Activated CD4-positive, alpha-beta memory T cell treated with anti-CD3 and anti-CD28 coated beads for 36 hours (primary cell): Measurements from ENCODE around the gene DLG2. TPM values are rescaled to one million over a fixed set of nuclear protein-coding genes. Genes with fewer than 3 reads are reported as not detected.
"Not testable (repeated sequence)": the region's sequence is repeated elsewhere in the genome, so short reads cannot be mapped to it uniquely, and the experiment has no call there.

Experiments used
- CTCF ChIA-PET: fragments of 350-600 bp; sonication (Branson Sonifier 250); formaldehyde crosslinking; loops from one replicate; lab custom pipeline; 2021; ENCODE audit warnings: antibody characterized with exemption, inconsistent platforms; lab: Charles Lee
- POLR2A ChIA-PET: fragments of 350-600 bp; sonication (Branson Sonifier 250); formaldehyde crosslinking; loops from one replicate; lab custom pipeline; 2021; ENCODE audit warnings: antibody characterized with exemption; lab: Charles Lee
- DNase-seq: peaks from one replicate; pipeline ENCODE4 v3.0.0-alpha.2; 2020
- H3K27ac Mint-ChIP-seq: one replicate; pipeline ENCODE4 v1.8.0; 2021; ENCODE audit warnings: mixed read lengths
- H3K27me3 Mint-ChIP-seq: one replicate; pipeline ENCODE4 v1.8.0; 2021; ENCODE audit warnings: mixed read lengths
- H3K36me3 Mint-ChIP-seq: one replicate; pipeline ENCODE4 v1.8.0; 2021; ENCODE audit warnings: mixed read lengths
- H3K4me1 Mint-ChIP-seq: one replicate; pipeline ENCODE4 v1.8.0; 2021; ENCODE audit warnings: low read depth, mixed read lengths
- H3K4me3 Mint-ChIP-seq: one replicate; pipeline ENCODE4 v1.8.0; 2021; ENCODE audit warnings: mild to moderate bottlenecking, mixed read lengths
- H3K9me3 Mint-ChIP-seq: one replicate; pipeline ENCODE4 v1.8.0; 2021; ENCODE audit warnings: mixed read lengths
- intact Hi-C: fragments of 100-400 bp; cut with micrococcal nuclease; formaldehyde crosslinking; loops from one replicate; pipeline ENCODE4 v1.15.1; 2023
- total RNA-seq, 2 experiments: library from RNA; stranded (reverse); gene quantifications; one replicate each; pipeline ENCODE4 v1.2.3, GENCODE V29; 2021

The DLG2 gene
- total RNA-seq, 2 experiments from 2014 or later: 1.7 to 2.1 TPM

DNA sequence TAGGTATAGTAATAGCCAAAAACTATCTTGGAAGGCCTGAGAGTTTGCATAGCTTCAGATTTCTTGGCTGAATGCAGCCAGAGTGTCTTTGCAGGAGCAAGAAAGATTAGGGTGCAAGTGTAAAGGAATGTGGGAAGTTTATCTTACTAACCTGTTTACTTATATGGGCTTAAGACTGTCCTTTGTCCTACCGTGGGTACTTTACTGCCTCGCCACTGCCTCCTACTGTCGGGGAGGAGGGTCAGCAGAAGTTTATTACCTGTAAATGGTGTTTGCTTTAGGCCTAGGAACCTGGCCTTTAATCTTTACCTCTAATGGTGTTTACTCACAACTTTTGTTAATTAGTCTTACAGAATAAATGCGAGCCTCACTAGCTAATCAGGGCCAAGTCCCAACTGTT, 633.8 kb downstream of the DLG2 start:
- no peaks in the 10 kb centered on the region for H3K27me3 Mint-ChIP-seq
- no peaks in the 10 kb centered on the region for H3K4me1 Mint-ChIP-seq
- H3K27ac Mint-ChIP-seq: no peak overlapping the region
- no peaks in the 10 kb centered on the region for H3K36me3 Mint-ChIP-seq
- CTCF ChIA-PET: no interaction called here
- peaks cover 58% of the 10 kb centered on the region for H3K9me3 Mint-ChIP-seq
- no peak for DNase-seq
- intact Hi-C loops: no loop called here
- POLR2A ChIA-PET: no interaction called here
- H3K4me3 Mint-ChIP-seq: no peak overlapping the region

DNA sequence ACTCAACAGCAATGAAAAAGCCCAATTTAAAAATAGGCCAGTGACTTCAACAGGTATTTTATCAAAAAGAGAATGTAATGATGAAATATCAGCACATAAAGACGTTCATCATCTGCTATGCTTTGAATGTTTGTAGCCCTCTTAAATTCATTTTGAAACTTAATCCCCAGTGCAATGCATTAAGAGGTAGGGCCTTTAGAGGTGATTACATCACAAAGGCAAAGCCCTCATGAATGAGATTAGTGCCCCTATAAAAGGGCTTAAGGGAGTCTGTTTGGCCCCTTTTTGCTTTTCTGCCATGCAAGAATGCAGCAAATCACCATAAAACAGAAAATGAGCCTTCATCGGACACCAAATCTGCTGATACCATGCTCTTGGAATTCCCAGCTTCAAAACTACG, 637.0 kb downstream of the DLG2 start:
- CTCF ChIA-PET: no interaction called here
- H3K27me3 Mint-ChIP-seq: no peaks in the 10 kb centered on the region
- H3K9me3 Mint-ChIP-seq: peaks cover 62% of the 10 kb centered on the region
- POLR2A ChIA-PET: no interaction called here
- H3K36me3 Mint-ChIP-seq: peaks cover 3% of the 10 kb centered on the region
- intact Hi-C loops: no loop called here
- H3K4me1 Mint-ChIP-seq: no peaks in the 10 kb centered on the region
- no peak for DNase-seq
- no peak overlapping the region for H3K4me3 Mint-ChIP-seq
- no peak overlapping the region for H3K27ac Mint-ChIP-seq

DNA sequence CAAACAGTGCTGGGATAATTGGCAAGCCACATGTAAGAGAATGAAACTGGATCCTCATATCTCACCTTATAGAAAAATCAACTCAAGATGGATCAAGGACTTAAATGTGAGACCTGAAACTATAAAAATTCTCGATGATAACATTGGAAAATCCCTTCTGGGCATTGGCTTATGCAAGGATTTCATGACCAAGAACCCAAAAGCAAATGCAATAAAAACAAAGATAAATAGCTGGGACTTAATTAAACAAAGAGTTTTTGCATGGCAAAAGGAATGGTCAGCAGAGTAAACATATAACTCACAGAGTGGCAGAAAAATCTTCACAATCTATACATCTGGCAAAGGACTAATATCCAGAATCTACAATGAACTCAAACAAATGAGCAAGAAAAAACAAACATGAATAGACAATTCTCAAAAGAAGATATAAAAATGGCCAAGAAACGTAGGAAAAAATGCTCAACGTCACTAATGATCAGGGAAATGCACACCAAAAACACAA, 639.4 kb downstream of the DLG2 start:
- H3K27ac Mint-ChIP-seq, POLR2A ChIA-PET, intact Hi-C loops, H3K4me1 Mint-ChIP-seq, CTCF ChIA-PET, H3K36me3 Mint-ChIP-seq, H3K27me3 Mint-ChIP-seq, H3K4me3 Mint-ChIP-seq, DNase-seq: not testable (repeated sequence)
- peaks cover 75% of the 10 kb centered on the region for H3K9me3 Mint-ChIP-seq

DNA sequence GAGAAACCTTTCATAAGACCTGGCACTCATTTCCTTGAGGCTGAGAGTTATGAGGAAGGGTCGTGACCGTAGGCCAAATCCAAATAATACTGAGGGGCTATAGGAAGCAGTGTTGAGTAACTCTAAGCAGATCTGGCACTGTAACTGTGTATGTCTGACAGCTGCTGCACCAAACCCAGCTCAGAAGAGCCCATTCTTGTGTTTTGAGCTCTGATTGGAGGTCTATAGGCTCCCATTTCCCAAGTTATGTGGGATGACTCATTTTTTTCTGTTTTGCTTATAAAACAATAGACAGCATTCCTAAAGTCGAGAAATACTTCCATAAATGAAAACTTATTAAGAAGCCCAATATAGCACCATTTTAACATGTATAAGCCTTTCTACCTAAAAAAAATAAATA, 645.8 kb downstream of the DLG2 start:
- CTCF ChIA-PET: no interaction called here
- intact Hi-C loops: no loop called here
- H3K27me3 Mint-ChIP-seq: no peaks in the 10 kb centered on the region

DNA sequence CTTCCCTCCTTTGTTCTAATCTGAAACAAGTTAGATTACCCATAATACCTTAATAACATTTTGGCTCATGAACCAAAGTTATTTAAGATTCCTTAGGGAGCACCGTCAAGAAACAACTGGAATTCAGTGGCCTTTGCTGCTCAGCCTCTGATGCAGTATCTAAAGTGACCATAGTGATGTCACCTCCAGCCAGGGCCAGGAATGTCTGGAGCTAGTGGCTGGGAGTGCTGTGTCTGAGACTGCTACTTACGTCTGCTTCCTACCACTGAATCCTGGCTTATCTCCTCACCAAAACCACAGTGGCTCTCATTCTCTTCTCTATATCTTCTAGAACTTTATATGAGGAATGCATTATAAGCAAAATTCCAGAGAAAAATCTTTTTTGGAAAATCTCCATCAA, 658.0 kb downstream of the DLG2 start:
- H3K9me3 Mint-ChIP-seq: peaks cover 43% of the 10 kb centered on the region
- H3K4me1 Mint-ChIP-seq: no peaks in the 10 kb centered on the region
- no peaks in the 10 kb centered on the region for H3K27me3 Mint-ChIP-seq
- H3K4me3 Mint-ChIP-seq: no peak overlapping the region
- CTCF ChIA-PET: no interaction called here
- intact Hi-C loops: no loop called here
- no peak for DNase-seq
- no peak overlapping the region for H3K27ac Mint-ChIP-seq
- POLR2A ChIA-PET: no interaction called here
- H3K36me3 Mint-ChIP-seq: no peaks in the 10 kb centered on the region

More for the DNA sequence above, 645.8 kb downstream of the DLG2 start:
- POLR2A ChIA-PET: no interaction called here
- Mint-ChIP-seq H3K4me3 (no peak overlapping the region), H3K9me3 (peaks cover 60% of the 10 kb centered on the region), H3K36me3 (peaks cover 6% of the 10 kb centered on the region), H3K4me1 (no peaks in the 10 kb centered on the region), H3K27ac (no peak overlapping the region)
- no peak for DNase-seq

DNA sequence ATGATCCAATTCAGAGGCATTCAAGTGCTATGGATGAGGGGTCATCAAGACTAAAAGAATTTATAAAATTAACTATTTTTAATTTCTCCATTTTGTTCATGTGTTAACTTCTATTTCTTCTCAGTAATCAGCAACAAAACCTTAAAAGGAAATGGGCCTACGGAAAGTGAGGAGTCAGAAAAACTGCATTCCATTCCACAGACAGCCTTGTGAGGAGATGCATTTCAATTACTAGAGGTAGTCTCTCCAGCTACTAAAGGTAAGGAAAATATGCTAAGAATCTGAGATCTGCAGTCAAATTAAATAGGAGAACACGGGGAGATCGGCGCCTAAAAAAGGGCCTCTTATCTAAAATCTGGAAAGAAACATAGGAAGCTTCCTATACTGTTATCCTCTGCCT, 661.7 kb downstream of the DLG2 start:
- intact Hi-C loops: no loop called here
- Mint-ChIP-seq H3K27ac (no peak overlapping the region), H3K4me3 (no peak overlapping the region), H3K27me3 (no peaks in the 10 kb centered on the region), H3K4me1 (no peaks in the 10 kb centered on the region), H3K36me3 (no peaks in the 10 kb centered on the region), H3K9me3 (peaks cover 41% of the 10 kb centered on the region)
- DNase-seq: no peak
- POLR2A ChIA-PET: no interaction called here
- CTCF ChIA-PET: no interaction called here

DNA sequence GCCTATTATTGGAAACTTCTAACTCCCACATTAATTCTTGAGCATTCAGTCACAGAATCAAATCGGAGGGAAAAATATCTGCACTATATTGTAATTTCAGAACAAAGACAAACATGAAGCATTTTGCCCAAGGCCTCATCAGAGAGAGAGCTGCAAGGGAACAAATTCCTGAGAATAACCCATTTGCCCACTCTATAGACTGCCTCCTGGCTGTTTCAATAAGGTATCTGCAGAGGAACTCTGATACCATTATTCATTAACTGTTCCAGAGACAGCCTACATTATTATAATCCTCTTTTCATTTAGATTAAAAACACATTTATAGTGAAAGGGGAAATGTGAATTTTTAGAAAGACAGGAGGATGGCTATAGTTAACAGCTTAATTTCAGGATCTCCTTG, 663.9 kb downstream of the DLG2 start:
- ChIA-PET CTCF (no interaction called here), POLR2A (no interaction called here)
- Mint-ChIP-seq H3K36me3 (no peaks in the 10 kb centered on the region), H3K4me3 (no peak overlapping the region), H3K4me1 (no peaks in the 10 kb centered on the region), H3K9me3 (peaks cover 31% of the 10 kb centered on the region), H3K27ac (no peak overlapping the region), H3K27me3 (no peaks in the 10 kb centered on the region)
- DNase-seq: no peak
- intact Hi-C loops: no loop called here

DNA sequence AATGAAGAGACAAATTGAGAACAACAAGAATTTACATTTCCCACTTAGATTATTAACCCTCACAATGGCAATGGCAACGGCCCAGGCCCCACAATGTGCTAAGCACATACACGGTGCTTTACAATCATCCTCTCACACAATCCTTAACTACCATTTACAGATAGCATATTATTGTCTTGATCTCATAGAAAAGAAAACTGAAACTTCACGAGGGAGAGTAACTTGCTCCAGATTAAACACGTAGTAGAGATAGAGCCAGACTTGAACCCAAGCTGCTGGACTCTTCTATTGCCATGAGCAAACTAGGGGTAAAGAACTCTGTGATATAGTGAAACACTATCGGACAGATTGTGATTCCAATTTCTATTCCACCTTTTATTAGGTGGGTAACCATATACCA, 665.1 kb downstream of the DLG2 start:
- H3K4me3 Mint-ChIP-seq: no peak overlapping the region
- H3K27ac Mint-ChIP-seq: no peak overlapping the region
- no peaks in the 10 kb centered on the region for H3K27me3 Mint-ChIP-seq
- H3K36me3 Mint-ChIP-seq: no peaks in the 10 kb centered on the region
- H3K9me3 Mint-ChIP-seq: peaks cover 33% of the 10 kb centered on the region
- ChIA-PET CTCF (no interaction called here), POLR2A (no interaction called here)
- H3K4me1 Mint-ChIP-seq: no peaks in the 10 kb centered on the region
- no peak for DNase-seq
- intact Hi-C loops: no loop called here

DNA sequence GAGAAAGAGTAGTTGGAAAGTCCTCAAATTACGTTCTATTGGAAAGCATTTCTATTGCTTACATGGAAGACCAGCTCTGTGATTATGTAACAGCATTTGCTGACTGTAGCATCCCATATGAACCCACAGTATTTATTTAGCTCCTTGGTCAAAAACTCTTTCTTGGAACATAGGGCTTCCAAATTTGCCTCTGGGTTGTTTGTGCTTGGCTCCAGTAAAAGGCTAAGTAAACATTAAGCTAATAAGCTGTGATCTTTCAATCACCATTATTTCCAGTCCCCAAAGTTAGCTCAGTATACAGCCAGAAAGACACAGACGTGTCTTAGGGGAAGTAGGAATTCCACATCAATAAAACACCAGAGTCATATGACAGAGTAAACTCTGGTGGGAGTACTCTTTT, 668.8 kb downstream of the DLG2 start:
- Mint-ChIP-seq H3K36me3 (no peaks in the 10 kb centered on the region), H3K9me3 (peaks cover 32% of the 10 kb centered on the region), H3K4me3 (no peak overlapping the region), H3K27me3 (no peaks in the 10 kb centered on the region), H3K27ac (no peak overlapping the region), H3K4me1 (no peaks in the 10 kb centered on the region)
- ChIA-PET POLR2A (no interaction called here), CTCF (no interaction called here)
- intact Hi-C loops: no loop called here
- DNase-seq: no peak

DNA sequence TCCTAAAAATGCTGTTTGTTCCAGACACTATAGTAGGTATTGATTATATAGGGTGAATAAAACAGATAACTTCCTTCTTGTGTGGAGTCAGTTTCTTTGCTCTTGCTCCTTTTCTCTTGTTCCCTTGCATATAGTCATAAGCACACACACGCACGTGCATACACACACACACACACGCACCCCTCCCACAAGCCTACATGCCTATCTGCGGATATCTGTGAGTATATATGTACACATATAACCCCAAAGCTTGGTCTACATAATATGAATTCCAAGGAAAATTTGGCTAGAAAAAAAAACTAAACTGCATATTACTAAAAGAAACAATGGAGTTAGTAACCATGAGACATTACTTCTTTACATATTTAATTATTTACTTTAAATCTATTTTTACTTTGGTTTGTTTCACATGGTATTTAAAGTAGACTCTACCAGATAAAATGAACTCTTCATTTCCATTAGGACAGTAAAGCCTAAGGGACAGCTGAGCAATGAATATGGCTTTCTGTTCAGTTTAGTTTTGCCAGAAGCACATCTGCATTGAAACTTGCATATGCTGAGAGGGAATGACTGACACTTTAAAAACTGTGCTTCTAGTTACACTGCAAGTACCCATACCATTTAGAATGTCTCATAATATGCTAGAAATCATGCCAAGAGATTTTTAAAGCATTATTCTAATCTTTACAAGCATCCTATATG, 676.4 kb downstream of the DLG2 start:
- no peak overlapping the region for H3K4me3 Mint-ChIP-seq
- H3K9me3 Mint-ChIP-seq: peaks cover 39% of the 10 kb centered on the region
- DNase-seq: no peak
- intact Hi-C loops: no loop called here
- ChIA-PET POLR2A (no interaction called here), CTCF (no interaction called here)
- H3K4me1 Mint-ChIP-seq: no peaks in the 10 kb centered on the region
- H3K27me3 Mint-ChIP-seq: no peaks in the 10 kb centered on the region
- no peaks in the 10 kb centered on the region for H3K36me3 Mint-ChIP-seq
- no peak overlapping the region for H3K27ac Mint-ChIP-seq

DNA sequence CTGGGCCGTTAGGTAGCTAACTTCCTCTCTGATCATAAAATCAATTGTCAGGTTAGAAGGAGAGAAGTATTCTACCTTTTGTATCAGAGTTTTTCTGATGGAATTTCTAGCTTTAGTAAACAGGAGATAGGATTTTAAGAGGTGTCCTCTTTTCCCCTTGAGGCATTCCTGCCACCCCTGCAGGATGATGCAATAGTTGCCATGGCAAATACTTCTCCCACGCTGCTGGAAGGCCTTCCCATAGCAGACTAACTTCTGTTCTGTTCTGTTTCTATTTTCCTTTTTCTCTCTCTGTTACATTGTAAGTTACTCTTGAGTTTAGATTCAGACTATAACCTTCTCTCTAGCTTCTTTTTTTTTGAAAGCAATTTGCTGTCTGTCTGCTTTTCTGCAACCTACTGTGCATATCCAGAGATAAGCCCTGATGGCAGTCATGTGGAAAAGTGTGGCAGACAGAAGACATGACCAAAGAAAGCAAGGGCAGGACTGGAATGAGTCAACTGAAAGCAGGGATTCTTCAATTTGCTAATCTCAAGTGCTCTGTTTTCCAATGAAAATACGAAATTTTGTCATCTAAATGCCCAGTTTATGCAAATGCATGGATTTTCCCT, 679.1 kb downstream of the DLG2 start:
- DNase-seq: no peak
- H3K27me3 Mint-ChIP-seq: no peaks in the 10 kb centered on the region
- intact Hi-C loops: no loop called here
- H3K27ac Mint-ChIP-seq: no peak overlapping the region
- H3K4me3 Mint-ChIP-seq: no peak overlapping the region
- ChIA-PET CTCF (no interaction called here), POLR2A (no interaction called here)
- no peaks in the 10 kb centered on the region for H3K4me1 Mint-ChIP-seq
- H3K9me3 Mint-ChIP-seq: peaks cover 40% of the 10 kb centered on the region
- peaks cover 2% of the 10 kb centered on the region for H3K36me3 Mint-ChIP-seq

DNA sequence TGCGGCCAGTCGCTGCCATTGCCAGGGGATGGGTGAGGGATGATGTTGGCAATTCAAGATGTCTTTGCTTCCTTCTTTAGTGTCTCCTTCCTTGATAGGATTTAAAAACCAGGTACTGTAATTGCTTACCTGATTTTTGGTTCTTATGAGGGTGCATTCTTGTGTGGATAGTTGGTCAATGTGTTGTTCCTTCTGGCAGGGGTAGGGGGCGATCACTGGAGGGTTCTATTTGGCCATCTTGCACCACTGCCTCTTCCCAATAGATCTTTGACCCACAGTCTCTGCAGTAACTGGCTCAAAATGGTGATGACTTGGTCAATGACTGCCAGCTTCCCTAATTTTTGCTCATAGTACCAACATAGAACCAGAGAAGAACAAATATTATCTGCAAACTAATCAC, 680.1 kb downstream of the DLG2 start:
- CTCF ChIA-PET: no interaction called here
- POLR2A ChIA-PET: no interaction called here
- intact Hi-C loops: no loop called here
- Mint-ChIP-seq H3K9me3 (peaks cover 39% of the 10 kb centered on the region), H3K4me1 (no peaks in the 10 kb centered on the region), H3K4me3 (no peak overlapping the region), H3K36me3 (peaks cover 2% of the 10 kb centered on the region), H3K27ac (no peak overlapping the region), H3K27me3 (no peaks in the 10 kb centered on the region)
- no peak for DNase-seq

DNA sequence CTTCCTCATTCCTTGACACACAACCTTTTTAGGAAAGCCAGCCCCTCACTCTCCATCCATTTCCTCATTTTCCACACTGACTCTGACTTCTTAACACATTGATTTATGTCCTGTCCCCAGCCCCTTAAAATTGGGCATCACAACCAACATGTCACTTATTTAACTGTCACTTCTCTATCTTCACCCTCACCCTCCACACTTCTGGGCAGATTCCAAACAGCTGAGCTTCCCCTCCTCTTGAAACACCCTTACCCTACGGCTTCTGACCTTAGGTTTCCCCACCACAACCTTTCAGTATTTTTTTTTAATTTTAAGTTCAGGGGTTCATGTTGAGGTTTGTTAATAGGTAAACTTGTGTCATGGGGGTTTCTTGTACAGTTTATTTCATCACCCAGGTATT, 696.3 kb downstream of the DLG2 start:
- ChIA-PET CTCF (no interaction called here), POLR2A (no interaction called here)
- Mint-ChIP-seq H3K36me3 (no peaks in the 10 kb centered on the region), H3K27ac (no peak overlapping the region), H3K9me3 (peaks cover 50% of the 10 kb centered on the region), H3K4me1 (no peaks in the 10 kb centered on the region), H3K27me3 (no peaks in the 10 kb centered on the region), H3K4me3 (no peak overlapping the region)
- no peak for DNase-seq
- intact Hi-C loops: no loop called here
